ENCODE results near the gene PKN2. TPM values are rescaled to one million over a fixed set of nuclear protein-coding genes. Genes with fewer than 3 reads are reported as not detected.
A peak's percentile ranks its signal among the peaks of the same experiment; 100 is the strongest.

PKN2 gene
- total and polyA plus RNA-seq, 9 of the 15 experiments (the other 6 are each of a cell fraction or from before 2014, with no cell fraction given): 4.5 to 25.3 (median 19.2) TPM

DNA sequence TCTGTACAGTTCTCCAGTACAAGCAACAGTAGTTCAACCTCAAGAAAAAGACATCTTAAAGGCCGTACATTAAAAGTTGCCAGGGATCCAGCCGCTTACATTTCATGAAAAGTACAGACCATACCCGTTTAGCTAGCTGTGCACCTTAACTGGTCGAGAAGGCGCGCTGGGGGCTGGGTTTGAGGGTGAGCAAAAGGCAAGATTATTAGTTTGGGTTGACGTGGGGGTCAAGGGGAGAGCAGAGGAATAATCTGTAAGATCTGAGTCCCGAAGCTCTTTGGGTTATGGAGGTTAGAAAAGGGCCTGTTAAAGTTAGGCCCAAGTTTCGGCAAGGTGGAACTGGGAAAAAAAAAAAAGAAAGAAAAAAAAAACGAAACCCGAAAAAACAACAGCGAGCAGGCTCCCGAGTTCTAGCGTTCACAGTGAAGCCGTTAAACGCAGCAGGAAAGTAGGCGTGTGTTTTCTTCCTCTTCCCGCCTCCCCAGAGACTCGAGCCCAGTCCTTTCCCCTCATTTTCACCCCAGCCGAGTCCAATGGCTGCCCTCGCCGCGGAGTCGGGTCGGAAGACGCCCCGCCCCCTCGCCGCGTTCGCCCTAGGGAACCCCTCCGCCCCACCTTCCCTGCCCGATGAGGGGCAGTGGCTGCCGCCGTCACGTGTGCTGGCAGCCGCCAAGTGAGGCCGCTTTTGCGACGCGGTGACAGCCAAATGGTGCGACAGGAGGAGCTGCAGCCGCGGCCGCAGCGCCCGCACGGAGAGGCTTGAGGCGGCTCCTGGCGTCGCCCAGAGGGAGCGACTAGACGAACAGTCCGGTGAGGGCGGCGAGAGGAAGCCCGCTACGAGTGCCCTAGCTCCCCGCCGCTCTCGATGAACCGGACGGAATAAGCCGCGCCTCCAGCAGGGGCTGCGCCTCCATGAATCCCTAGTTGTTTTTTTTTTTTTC lies at the start of gene PKN2 (continued):
- TF ChIP-seq, protein P1, sequence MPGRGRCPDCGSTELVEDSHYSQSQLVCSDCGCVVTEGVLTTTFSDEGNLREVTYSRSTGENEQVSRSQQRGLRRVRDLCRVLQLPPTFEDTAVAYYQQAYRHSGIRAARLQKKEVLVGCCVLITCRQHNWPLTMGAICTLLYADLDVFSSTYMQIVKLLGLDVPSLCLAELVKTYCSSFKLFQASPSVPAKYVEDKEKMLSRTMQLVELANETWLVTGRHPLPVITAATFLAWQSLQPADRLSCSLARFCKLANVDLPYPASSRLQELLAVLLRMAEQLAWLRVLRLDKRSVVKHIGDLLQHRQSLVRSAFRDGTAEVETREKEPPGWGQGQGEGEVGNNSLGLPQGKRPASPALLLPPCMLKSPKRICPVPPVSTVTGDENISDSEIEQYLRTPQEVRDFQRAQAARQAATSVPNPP (IDR thresholded peaks at IDR 0.05; ENCODE audit: borderline replicate concordance, insufficient read depth, insufficient read length): no peak
- TF ChIP-seq RAD51 (IDR thresholded peaks at IDR 0.05; ENCODE audit: borderline replicate concordance, low read depth): peak; percentile 96
- TF ChIP-seq ZNF347 (CRISPR knock-in tag; IDR thresholded peaks at IDR 0.05; ENCODE audit: low read depth): no peak
- TF ChIP-seq, protein P2, sequence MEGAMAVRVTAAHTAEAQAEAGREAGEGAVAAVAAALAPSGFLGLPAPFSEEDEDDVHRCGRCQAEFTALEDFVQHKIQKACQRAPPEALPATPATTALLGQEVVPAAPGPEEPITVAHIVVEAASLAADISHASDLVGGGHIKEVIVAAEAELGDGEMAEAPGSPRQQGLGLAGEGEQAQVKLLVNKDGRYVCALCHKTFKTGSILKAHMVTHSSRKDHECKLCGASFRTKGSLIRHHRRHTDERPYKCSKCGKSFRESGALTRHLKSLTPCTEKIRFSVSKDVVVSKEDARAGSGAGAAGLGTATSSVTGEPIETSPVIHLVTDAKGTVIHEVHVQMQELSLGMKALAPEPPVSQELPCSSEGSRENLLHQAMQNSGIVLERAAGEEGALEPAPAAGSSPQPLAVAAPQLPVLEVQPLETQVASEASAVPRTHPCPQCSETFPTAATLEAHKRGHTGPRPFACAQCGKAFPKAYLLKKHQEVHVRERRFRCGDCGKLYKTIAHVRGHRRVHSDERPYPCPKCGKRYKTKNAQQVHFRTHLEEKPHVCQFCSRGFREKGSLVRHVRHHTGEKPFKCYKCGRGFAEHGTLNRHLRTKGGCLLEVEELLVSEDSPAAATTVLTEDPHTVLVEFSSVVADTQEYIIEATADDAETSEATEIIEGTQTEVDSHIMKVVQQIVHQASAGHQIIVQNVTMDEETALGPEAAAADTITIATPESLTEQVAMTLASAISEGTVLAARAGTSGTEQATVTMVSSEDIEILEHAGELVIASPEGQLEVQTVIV (CRISPR knock-in tag; IDR thresholded peaks at IDR 0.05; ENCODE audit: borderline replicate concordance): peak; percentile 98
- no peak for TF ChIP-seq ZNF764 (CRISPR knock-in tag; IDR thresholded peaks at IDR 0.05; ENCODE audit: low read depth)
- TF ChIP-seq KLF10 (CRISPR knock-in tag; IDR thresholded peaks at IDR 0.05): no peak
- TF ChIP-seq NCOR1 (IDR thresholded peaks at IDR 0.05): peak; percentile 9; the same call in 1 of the 2 replicates
- peak; percentile 32 to 43; a peak in 2 of 4 replicates for TF ChIP-seq SIX5 (IDR thresholded peaks at IDR 0.05; ENCODE audit: borderline replicate concordance in 1 of 2, insufficient read depth in 1 of 2, low read depth in 1 of 2, low read length in 2 of 2)
- TF ChIP-seq NUFIP1 (IDR thresholded peaks at IDR 0.05; ENCODE audit: partially characterized antibody): no peak
- TF ChIP-seq ZNF57 (CRISPR knock-in tag; IDR thresholded peaks at IDR 0.05): no peak
- no peak for TF ChIP-seq PCBP2 (IDR thresholded peaks at IDR 0.05; ENCODE audit: low read depth, low read length, poor library complexity, severe bottlenecking)
- TF ChIP-seq FOXM1 (IDR thresholded peaks at IDR 0.05; ENCODE audit: low read depth): peak; percentile 57; the same call in 1 of the 2 replicates
- no peak for TF ChIP-seq FOXM1 (CRISPR knock-in tag; IDR thresholded peaks at IDR 0.05; ENCODE audit: low read depth)
- no peak for TF ChIP-seq FOXA3 (CRISPR knock-in tag; conservative IDR thresholded peaks at IDR 0.05 in 1 of 2, IDR thresholded peaks at IDR 0.05 in 1 of 2)
- TF ChIP-seq SRSF7 (optimal IDR thresholded peaks at IDR 0.05; ENCODE audit: low read depth, low read length): no peak
- TF ChIP-seq, protein P3, sequence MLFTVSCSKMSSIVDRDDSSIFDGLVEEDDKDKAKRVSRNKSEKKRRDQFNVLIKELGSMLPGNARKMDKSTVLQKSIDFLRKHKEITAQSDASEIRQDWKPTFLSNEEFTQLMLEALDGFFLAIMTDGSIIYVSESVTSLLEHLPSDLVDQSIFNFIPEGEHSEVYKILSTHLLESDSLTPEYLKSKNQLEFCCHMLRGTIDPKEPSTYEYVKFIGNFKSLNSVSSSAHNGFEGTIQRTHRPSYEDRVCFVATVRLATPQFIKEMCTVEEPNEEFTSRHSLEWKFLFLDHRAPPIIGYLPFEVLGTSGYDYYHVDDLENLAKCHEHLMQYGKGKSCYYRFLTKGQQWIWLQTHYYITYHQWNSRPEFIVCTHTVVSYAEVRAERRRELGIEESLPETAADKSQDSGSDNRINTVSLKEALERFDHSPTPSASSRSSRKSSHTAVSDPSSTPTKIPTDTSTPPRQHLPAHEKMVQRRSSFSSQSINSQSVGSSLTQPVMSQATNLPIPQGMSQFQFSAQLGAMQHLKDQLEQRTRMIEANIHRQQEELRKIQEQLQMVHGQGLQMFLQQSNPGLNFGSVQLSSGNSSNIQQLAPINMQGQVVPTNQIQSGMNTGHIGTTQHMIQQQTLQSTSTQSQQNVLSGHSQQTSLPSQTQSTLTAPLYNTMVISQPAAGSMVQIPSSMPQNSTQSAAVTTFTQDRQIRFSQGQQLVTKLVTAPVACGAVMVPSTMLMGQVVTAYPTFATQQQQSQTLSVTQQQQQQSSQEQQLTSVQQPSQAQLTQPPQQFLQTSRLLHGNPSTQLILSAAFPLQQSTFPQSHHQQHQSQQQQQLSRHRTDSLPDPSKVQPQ (CRISPR knock-in tag; IDR thresholded peaks at IDR 0.05; ENCODE audit: borderline replicate concordance): no peak
- TF ChIP-seq, protein P4, sequence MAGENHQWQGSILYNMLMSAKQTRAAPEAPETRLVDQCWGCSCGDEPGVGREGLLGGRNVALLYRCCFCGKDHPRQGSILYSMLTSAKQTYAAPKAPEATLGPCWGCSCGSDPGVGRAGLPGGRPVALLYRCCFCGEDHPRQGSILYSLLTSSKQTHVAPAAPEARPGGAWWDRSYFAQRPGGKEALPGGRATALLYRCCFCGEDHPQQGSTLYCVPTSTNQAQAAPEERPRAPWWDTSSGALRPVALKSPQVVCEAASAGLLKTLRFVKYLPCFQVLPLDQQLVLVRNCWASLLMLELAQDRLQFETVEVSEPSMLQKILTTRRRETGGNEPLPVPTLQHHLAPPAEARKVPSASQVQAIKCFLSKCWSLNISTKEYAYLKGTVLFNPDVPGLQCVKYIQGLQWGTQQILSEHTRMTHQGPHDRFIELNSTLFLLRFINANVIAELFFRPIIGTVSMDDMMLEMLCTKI (IDR thresholded peaks at IDR 0.05; ENCODE audit: partially characterized antibody): no peak
- no peak for TF ChIP-seq ZNF561 (CRISPR knock-in tag; conservative IDR thresholded peaks at IDR 0.05)
- TF ChIP-seq XRCC3 (IDR thresholded peaks at IDR 0.05): no peak

All from K562 (cell line).